Measurements from ENCODE around the gene XYLB. TPM values are rescaled to one million over a fixed set of nuclear protein-coding genes. Genes with fewer than 3 reads are reported as not detected.

The XYLB gene
- polyA plus RNA-seq, 1 donor from 2014 or later, result 0.50 TPM

GRCh38 chr3:38370149-38370548 is 23.6 kb downstream of the XYLB start:
- Histone ChIP-seq H3F3A (ENCODE audit: insufficient read depth, low read length, poor library complexity, severe bottlenecking) (no peaks in the 10 kb centered on the region), H2AFZ (ENCODE audit: low read depth, low read length) (no peak overlapping the region), H3K36me3 (ENCODE audit: insufficient read depth, low read length) (no peaks in the 10 kb centered on the region), H3K79me2 (replicated peaks; ENCODE audit: insufficient read depth, low read length) (no peaks in the 10 kb centered on the region), H3K9me3 (ENCODE audit: low read length) (no peaks in the 10 kb centered on the region), H3K27me3 (ENCODE audit: insufficient read depth, low read depth, low read length) (no peaks in the 10 kb centered on the region), H3K4me2 (ENCODE audit: low read length) (no peak overlapping the region), H3K27ac (ENCODE audit: low read length) (no peak overlapping the region), H4K20me1 (ENCODE audit: insufficient read depth) (no peaks in the 10 kb centered on the region), H3K4me3 (ENCODE audit: low read length) (no peak overlapping the region), H3K9ac (ENCODE audit: low read length) (no peak overlapping the region), H3K9me2 (ENCODE audit: insufficient read depth, low read length) (no peaks in the 10 kb centered on the region)
- TF ChIP-seq TAF1 (IDR thresholded peaks at IDR 0.05; ENCODE audit: low read depth) (no peak), RAD21 (conservative IDR thresholded peaks at IDR 0.05) (no peak), POLR2AphosphoS5 (IDR thresholded peaks at IDR 0.05) (no peak), SMC3 (conservative IDR thresholded peaks at IDR 0.05; ENCODE audit: poor library complexity) (no peak), MXI1 (conservative IDR thresholded peaks at IDR 0.05; ENCODE audit: poor library complexity, severe bottlenecking) (no peak), EZH2 (IDR thresholded peaks at IDR 0.05; ENCODE audit: borderline replicate concordance, insufficient read depth, low read length, poor library complexity, severe bottlenecking) (no peak), EP300 (conservative IDR thresholded peaks at IDR 0.05; ENCODE audit: poor library complexity, severe bottlenecking) (no peak)
- TF ChIP-seq, protein P1, sequence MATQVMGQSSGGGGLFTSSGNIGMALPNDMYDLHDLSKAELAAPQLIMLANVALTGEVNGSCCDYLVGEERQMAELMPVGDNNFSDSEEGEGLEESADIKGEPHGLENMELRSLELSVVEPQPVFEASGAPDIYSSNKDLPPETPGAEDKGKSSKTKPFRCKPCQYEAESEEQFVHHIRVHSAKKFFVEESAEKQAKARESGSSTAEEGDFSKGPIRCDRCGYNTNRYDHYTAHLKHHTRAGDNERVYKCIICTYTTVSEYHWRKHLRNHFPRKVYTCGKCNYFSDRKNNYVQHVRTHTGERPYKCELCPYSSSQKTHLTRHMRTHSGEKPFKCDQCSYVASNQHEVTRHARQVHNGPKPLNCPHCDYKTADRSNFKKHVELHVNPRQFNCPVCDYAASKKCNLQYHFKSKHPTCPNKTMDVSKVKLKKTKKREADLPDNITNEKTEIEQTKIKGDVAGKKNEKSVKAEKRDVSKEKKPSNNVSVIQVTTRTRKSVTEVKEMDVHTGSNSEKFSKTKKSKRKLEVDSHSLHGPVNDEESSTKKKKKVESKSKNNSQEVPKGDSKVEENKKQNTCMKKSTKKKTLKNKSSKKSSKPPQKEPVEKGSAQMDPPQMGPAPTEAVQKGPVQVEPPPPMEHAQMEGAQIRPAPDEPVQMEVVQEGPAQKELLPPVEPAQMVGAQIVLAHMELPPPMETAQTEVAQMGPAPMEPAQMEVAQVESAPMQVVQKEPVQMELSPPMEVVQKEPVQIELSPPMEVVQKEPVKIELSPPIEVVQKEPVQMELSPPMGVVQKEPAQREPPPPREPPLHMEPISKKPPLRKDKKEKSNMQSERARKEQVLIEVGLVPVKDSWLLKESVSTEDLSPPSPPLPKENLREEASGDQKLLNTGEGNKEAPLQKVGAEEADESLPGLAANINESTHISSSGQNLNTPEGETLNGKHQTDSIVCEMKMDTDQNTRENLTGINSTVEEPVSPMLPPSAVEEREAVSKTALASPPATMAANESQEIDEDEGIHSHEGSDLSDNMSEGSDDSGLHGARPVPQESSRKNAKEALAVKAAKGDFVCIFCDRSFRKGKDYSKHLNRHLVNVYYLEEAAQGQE (IDR thresholded peaks at IDR 0.05; ENCODE audit: borderline replicate concordance), result no peak
- TF ChIP-seq, protein P2, sequence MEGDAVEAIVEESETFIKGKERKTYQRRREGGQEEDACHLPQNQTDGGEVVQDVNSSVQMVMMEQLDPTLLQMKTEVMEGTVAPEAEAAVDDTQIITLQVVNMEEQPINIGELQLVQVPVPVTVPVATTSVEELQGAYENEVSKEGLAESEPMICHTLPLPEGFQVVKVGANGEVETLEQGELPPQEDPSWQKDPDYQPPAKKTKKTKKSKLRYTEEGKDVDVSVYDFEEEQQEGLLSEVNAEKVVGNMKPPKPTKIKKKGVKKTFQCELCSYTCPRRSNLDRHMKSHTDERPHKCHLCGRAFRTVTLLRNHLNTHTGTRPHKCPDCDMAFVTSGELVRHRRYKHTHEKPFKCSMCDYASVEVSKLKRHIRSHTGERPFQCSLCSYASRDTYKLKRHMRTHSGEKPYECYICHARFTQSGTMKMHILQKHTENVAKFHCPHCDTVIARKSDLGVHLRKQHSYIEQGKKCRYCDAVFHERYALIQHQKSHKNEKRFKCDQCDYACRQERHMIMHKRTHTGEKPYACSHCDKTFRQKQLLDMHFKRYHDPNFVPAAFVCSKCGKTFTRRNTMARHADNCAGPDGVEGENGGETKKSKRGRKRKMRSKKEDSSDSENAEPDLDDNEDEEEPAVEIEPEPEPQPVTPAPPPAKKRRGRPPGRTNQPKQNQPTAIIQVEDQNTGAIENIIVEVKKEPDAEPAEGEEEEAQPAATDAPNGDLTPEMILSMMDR (IDR thresholded peaks at IDR 0.05; ENCODE audit: poor library complexity, severe bottlenecking), result no peak

- no peaks in the 10 kb centered on the region for H3F3A ChIP-seq (ENCODE audit: insufficient read depth, low read length, poor library complexity, severe bottlenecking)
- H3K27me3 ChIP-seq (ENCODE audit: insufficient read depth, low read depth, low read length), result no peaks in the 10 kb centered on the region
- no peaks in the 10 kb centered on the region for H3K9me2 ChIP-seq (ENCODE audit: insufficient read depth, low read length)
- no peaks in the 10 kb centered on the region for H3K36me3 ChIP-seq (ENCODE audit: insufficient read depth, low read length)
- H3K27ac ChIP-seq (ENCODE audit: low read length), result no peak overlapping the region
- H3K79me2 ChIP-seq (replicated peaks; ENCODE audit: insufficient read depth, low read length), result no peaks in the 10 kb centered on the region
- no peak overlapping the region for H3K9ac ChIP-seq (ENCODE audit: low read length)
- H3K4me2 ChIP-seq (ENCODE audit: low read length), result no peak overlapping the region
- H3K4me3 ChIP-seq (ENCODE audit: low read length), result no peak overlapping the region
- H4K20me1 ChIP-seq (ENCODE audit: insufficient read depth), result no peaks in the 10 kb centered on the region
- no peak overlapping the region for H2AFZ ChIP-seq (ENCODE audit: low read depth, low read length)
- TF ChIP-seq, protein P2 (IDR thresholded peaks at IDR 0.05; ENCODE audit: poor library complexity, severe bottlenecking), result no peak
- TF ChIP-seq POLR2AphosphoS5 (IDR thresholded peaks at IDR 0.05), result no peak
- no peak for TF ChIP-seq RAD21 (conservative IDR thresholded peaks at IDR 0.05)
- TF ChIP-seq, protein P1 (IDR thresholded peaks at IDR 0.05; ENCODE audit: borderline replicate concordance), result no peak
- no peak for TF ChIP-seq EZH2 (IDR thresholded peaks at IDR 0.05; ENCODE audit: borderline replicate concordance, insufficient read depth, low read length, poor library complexity, severe bottlenecking)
- TF ChIP-seq MXI1 (conservative IDR thresholded peaks at IDR 0.05; ENCODE audit: poor library complexity, severe bottlenecking), result no peak
- no peak for TF ChIP-seq EP300 (conservative IDR thresholded peaks at IDR 0.05; ENCODE audit: poor library complexity, severe bottlenecking)
- no peak for TF ChIP-seq SMC3 (conservative IDR thresholded peaks at IDR 0.05; ENCODE audit: poor library complexity)
- TF ChIP-seq TAF1 (IDR thresholded peaks at IDR 0.05; ENCODE audit: low read depth), result no peak
- H3K9me3 ChIP-seq (ENCODE audit: low read length), result no peaks in the 10 kb centered on the region
Measured at GRCh38 chr3:38370861-38371260, 24.3 kb downstream of the XYLB start.
